ENCODE measurements around the gene TUBGCP2.

The TUBGCP2 gene

GRCh38 chr10:133286366-133286765 lies 22.3 kb downstream of the TUBGCP2 start:
- no peaks in the 10 kb centered on the region for H3K27me3 ChIP-seq (ENCODE audit: insufficient read depth, low read length, poor library complexity)
- no peak overlapping the region for H3K9ac ChIP-seq (ENCODE audit: low read depth, low read length)
- no peaks in the 10 kb centered on the region for H3K9me3 ChIP-seq (ENCODE audit: insufficient read depth, low read length, severe bottlenecking)
- H3K36me3 ChIP-seq (ENCODE audit: insufficient read depth, low read length) = peaks cover 89% of the 10 kb centered on the region
- peaks cover 12% of the 10 kb centered on the region for H4K20me1 ChIP-seq (ENCODE audit: insufficient read depth, low read length)
- TF ChIP-seq EZH2 (IDR thresholded peaks at IDR 0.05; ENCODE audit: borderline replicate concordance, low read depth, low read length, severe bottlenecking) (no peak), CTCF (IDR thresholded peaks at IDR 0.05; ENCODE audit: borderline replicate concordance, extremely low read depth, low read length, poor library complexity, severe bottlenecking) (no peak)
- no peak overlapping the region for H2AFZ ChIP-seq (ENCODE audit: low read depth, low read length)
- no peak overlapping the region for H3K27ac ChIP-seq (ENCODE audit: low read length)
- no peak overlapping the region for H3K4me2 ChIP-seq (ENCODE audit: insufficient read depth, low read length)
- no peak overlapping the region for H3K4me3 ChIP-seq (ENCODE audit: low read depth in 1 of 2, low read length in 2 of 2)
- no peak for DNase-seq
- ATAC-seq (ENCODE audit: insufficient read depth, low read depth) = no peak
- no peaks in the 10 kb centered on the region for H3K79me2 ChIP-seq (ENCODE audit: insufficient read depth, low read length)
- H3K4me1 ChIP-seq (ENCODE audit: insufficient read depth, low read length) = no peaks in the 10 kb centered on the region

GRCh38 chr10:133285217-133285616 lies 23.5 kb downstream of the TUBGCP2 start:
- Histone ChIP-seq H4K20me1 (ENCODE audit: insufficient read depth, low read length) (peaks cover 16% of the 10 kb centered on the region), H3K4me3 (ENCODE audit: low read depth in 1 of 2, low read length in 2 of 2) (no peak overlapping the region), H3K79me2 (ENCODE audit: insufficient read depth, low read length) (no peaks in the 10 kb centered on the region), H3K9me3 (ENCODE audit: insufficient read depth, low read length, severe bottlenecking) (no peaks in the 10 kb centered on the region), H3K27ac (ENCODE audit: low read length) (no peak overlapping the region), H3K27me3 (ENCODE audit: insufficient read depth, low read length, poor library complexity) (no peaks in the 10 kb centered on the region), H3K4me2 (ENCODE audit: insufficient read depth, low read length) (no peak overlapping the region), H3K4me1 (ENCODE audit: insufficient read depth, low read length) (no peaks in the 10 kb centered on the region), H2AFZ (ENCODE audit: low read depth, low read length) (no peak overlapping the region), H3K36me3 (ENCODE audit: insufficient read depth, low read length) (peaks cover 92% of the 10 kb centered on the region), H3K9ac (ENCODE audit: low read depth, low read length) (no peak overlapping the region)
- no peak for DNase-seq
- TF ChIP-seq CTCF (IDR thresholded peaks at IDR 0.05; ENCODE audit: borderline replicate concordance, extremely low read depth, low read length, poor library complexity, severe bottlenecking) (no peak), EZH2 (IDR thresholded peaks at IDR 0.05; ENCODE audit: borderline replicate concordance, low read depth, low read length, severe bottlenecking) (no peak)
- ATAC-seq (ENCODE audit: insufficient read depth, low read depth) = no peak

GRCh38 chr10:133283931-133284330 lies 24.7 kb downstream of the TUBGCP2 start:
- peaks cover 95% of the 10 kb centered on the region for H3K36me3 ChIP-seq (ENCODE audit: insufficient read depth, low read length)

More at GRCh38 chr10:133283931-133284330, 24.7 kb downstream of the TUBGCP2 start:
- Histone ChIP-seq H3K4me2 (ENCODE audit: insufficient read depth, low read length) (no peak overlapping the region), H3K4me3 (ENCODE audit: low read depth in 1 of 2, low read length in 2 of 2) (no peak overlapping the region), H3K79me2 (ENCODE audit: insufficient read depth, low read length) (no peaks in the 10 kb centered on the region), H3K9me3 (ENCODE audit: insufficient read depth, low read length, severe bottlenecking) (no peaks in the 10 kb centered on the region), H2AFZ (ENCODE audit: low read depth, low read length) (no peak overlapping the region), H4K20me1 (ENCODE audit: insufficient read depth, low read length) (peaks cover 16% of the 10 kb centered on the region), H3K27me3 (ENCODE audit: insufficient read depth, low read length, poor library complexity) (no peaks in the 10 kb centered on the region), H3K27ac (ENCODE audit: low read length) (no peak overlapping the region), H3K4me1 (ENCODE audit: insufficient read depth, low read length) (no peaks in the 10 kb centered on the region), H3K9ac (ENCODE audit: low read depth, low read length) (no peak overlapping the region)
- no peak for DNase-seq
- ATAC-seq (ENCODE audit: insufficient read depth, low read depth) = no peak
- TF ChIP-seq CTCF (IDR thresholded peaks at IDR 0.05; ENCODE audit: borderline replicate concordance, extremely low read depth, low read length, poor library complexity, severe bottlenecking) (no peak), EZH2 (IDR thresholded peaks at IDR 0.05; ENCODE audit: borderline replicate concordance, low read depth, low read length, severe bottlenecking) (no peak)
